ENCODE data around the gene DQX1. TPM values are rescaled to one million over a fixed set of nuclear protein-coding genes. Genes with fewer than 3 reads are reported as not detected.

Gene DQX1
- total RNA-seq, 1 experiment from 2014 or later, result 1.3 TPM

- Histone ChIP-seq H3K9me2 (ENCODE audit: insufficient read depth) (no peaks in the 10 kb centered on the region), H3F3A (ENCODE audit: insufficient read depth, low read depth) (no peaks in the 10 kb centered on the region), H3K4me2 (no peak within 1 kb of the TSS), H3K9me3 (ENCODE audit: insufficient read depth, low read depth) (no peaks in the 10 kb centered on the region), H2AFZ (no peak within 1 kb of the TSS), H3K27me3 (ENCODE audit: insufficient read depth, low read depth) (no peaks in the 10 kb centered on the region), H3K36me3 (ENCODE audit: low read depth) (no peaks in the 10 kb centered on the region), H4K20me1 (ENCODE audit: insufficient read depth) (no peaks in the 10 kb centered on the region), H3K27ac (no peak within 1 kb of the TSS), H3K79me2 (ENCODE audit: low read depth) (no peaks in the 10 kb centered on the region), H3K4me1 (replicated peaks; ENCODE audit: insufficient read depth) (no peaks in the 10 kb centered on the region), H3K4me3 (no peak within 1 kb of the TSS)
- ChIA-PET CTCF (no interaction called here), POLR2A (ENCODE audit: unreplicated experiment) (no interaction called here)
- DNase-seq, result no peak
- no TSS peak for BruUV-seq (replicated peaks)
- intact Hi-C loops (cut with micrococcal nuclease; ENCODE audit: unreplicated experiment), result no loop called here
- TF ChIP-seq, protein P1, sequence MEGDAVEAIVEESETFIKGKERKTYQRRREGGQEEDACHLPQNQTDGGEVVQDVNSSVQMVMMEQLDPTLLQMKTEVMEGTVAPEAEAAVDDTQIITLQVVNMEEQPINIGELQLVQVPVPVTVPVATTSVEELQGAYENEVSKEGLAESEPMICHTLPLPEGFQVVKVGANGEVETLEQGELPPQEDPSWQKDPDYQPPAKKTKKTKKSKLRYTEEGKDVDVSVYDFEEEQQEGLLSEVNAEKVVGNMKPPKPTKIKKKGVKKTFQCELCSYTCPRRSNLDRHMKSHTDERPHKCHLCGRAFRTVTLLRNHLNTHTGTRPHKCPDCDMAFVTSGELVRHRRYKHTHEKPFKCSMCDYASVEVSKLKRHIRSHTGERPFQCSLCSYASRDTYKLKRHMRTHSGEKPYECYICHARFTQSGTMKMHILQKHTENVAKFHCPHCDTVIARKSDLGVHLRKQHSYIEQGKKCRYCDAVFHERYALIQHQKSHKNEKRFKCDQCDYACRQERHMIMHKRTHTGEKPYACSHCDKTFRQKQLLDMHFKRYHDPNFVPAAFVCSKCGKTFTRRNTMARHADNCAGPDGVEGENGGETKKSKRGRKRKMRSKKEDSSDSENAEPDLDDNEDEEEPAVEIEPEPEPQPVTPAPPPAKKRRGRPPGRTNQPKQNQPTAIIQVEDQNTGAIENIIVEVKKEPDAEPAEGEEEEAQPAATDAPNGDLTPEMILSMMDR (conservative IDR thresholded peaks at IDR 0.05), result no peak
- TF ChIP-seq EZH2 (IDR thresholded peaks at IDR 0.05; ENCODE audit: low read depth), result no peak
These were observed 11.4 kb downstream of the DQX1 start, which contains the start of gene TLX2 for GRCh38 chr2:74514368-74515270. TLX2 (plus strand) TSS chr2:74514450; CDS start chr2:74514807, 357 bp downstream.

- intact Hi-C loops (cut with micrococcal nuclease; ENCODE audit: unreplicated experiment), result no loop called here
- DNase-seq, result no peak
- Histone ChIP-seq H2AFZ (no peak overlapping the region), H3K4me3 (no peak overlapping the region), H3K9me3 (ENCODE audit: insufficient read depth, low read depth) (no peaks in the 10 kb centered on the region), H3K4me1 (replicated peaks; ENCODE audit: insufficient read depth) (peaks cover 1% of the 10 kb centered on the region), H4K20me1 (ENCODE audit: insufficient read depth) (no peaks in the 10 kb centered on the region), H3K79me2 (ENCODE audit: low read depth) (no peaks in the 10 kb centered on the region), H3K27ac (no peak overlapping the region), H3K9me2 (ENCODE audit: insufficient read depth) (no peaks in the 10 kb centered on the region), H3K36me3 (ENCODE audit: low read depth) (no peaks in the 10 kb centered on the region), H3F3A (ENCODE audit: insufficient read depth, low read depth) (no peaks in the 10 kb centered on the region), H3K27me3 (ENCODE audit: insufficient read depth, low read depth) (no peaks in the 10 kb centered on the region), H3K4me2 (no peak overlapping the region)
- ChIA-PET POLR2A (ENCODE audit: unreplicated experiment) (no interaction called here), CTCF (no interaction called here)
- no peak for TF ChIP-seq EZH2 (IDR thresholded peaks at IDR 0.05; ENCODE audit: low read depth)
- TF ChIP-seq, protein P1 (conservative IDR thresholded peaks at IDR 0.05), result no peak
- BruUV-seq (replicated peaks), result no TSS peak
These were observed 12.2 kb downstream of the DQX1 start for GRCh38 chr2:74513605-74514367.

DNA sequence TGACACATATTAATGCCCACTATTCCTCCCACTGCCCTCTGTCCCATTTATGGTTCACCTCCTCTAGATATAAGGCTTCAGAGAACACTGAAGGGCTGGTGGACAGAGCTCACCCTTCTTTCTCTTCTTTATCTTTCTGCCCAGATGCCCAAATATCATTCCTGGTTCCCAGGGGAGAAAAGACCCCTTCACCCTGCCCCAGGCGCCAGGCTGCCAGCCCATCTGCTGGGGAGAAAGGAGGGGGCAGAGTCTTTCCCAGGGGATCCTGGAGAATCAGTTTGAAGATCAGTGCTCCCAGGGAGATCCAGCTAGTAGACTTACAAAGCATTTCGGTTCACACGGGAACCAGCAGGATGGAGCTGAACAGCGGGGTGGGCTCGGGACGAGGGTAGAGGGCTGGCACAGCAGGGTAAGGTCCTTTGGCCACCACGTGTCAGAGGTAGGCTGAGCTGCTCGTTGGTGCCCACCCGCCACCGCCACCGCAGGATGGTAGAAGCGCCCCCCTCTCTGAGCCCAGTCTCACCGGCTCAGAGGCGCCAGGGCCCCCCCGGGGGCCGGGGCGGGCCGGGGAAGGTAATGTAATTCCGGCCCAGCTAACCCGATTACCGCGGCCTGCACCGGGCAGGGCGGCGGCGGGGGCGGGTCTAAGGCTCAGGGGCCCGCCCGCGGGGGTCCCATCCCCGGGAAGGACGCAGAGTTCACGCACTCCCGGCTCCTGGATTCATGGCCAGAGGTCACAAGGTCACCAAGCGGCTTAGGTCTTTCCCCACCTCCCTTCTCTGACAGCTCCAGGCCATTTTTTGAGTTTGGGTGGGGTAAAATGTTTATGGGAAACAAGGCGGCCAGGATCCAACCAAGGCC is 13.1 kb downstream of the DQX1 start:
- intact Hi-C loops (cut with micrococcal nuclease; ENCODE audit: unreplicated experiment), result no loop called here
- H3K27ac ChIP-seq, result no peak overlapping the region
- no peak for TF ChIP-seq EZH2 (IDR thresholded peaks at IDR 0.05; ENCODE audit: low read depth)
- TF ChIP-seq, protein P1 (conservative IDR thresholded peaks at IDR 0.05), result no peak
- BruUV-seq (replicated peaks), result no TSS peak
- H4K20me1 ChIP-seq (ENCODE audit: insufficient read depth), result no peaks in the 10 kb centered on the region
- no peaks in the 10 kb centered on the region for H3F3A ChIP-seq (ENCODE audit: insufficient read depth, low read depth)
- CTCF ChIA-PET, result no interaction called here
- H3K4me3 ChIP-seq, result no peak overlapping the region
- H3K4me2 ChIP-seq, result no peak overlapping the region
- no peak overlapping the region for H2AFZ ChIP-seq
- no peaks in the 10 kb centered on the region for H3K9me3 ChIP-seq (ENCODE audit: insufficient read depth, low read depth)
- no peaks in the 10 kb centered on the region for H3K27me3 ChIP-seq (ENCODE audit: insufficient read depth, low read depth)
- H3K79me2 ChIP-seq (ENCODE audit: low read depth), result 0 out of 2 replicates have a peak, but pooled peaks cover 3% of the 10 kb centered on the region
- no peaks in the 10 kb centered on the region for H3K36me3 ChIP-seq (ENCODE audit: low read depth)
- no peak for DNase-seq
- H3K4me1 ChIP-seq (replicated peaks; ENCODE audit: insufficient read depth), result peaks cover 7% of the 10 kb centered on the region
- no peaks in the 10 kb centered on the region for H3K9me2 ChIP-seq (ENCODE audit: insufficient read depth)
- POLR2A ChIA-PET (ENCODE audit: unreplicated experiment), result no interaction called here

Data from PC-9 (cell line).